ENCODE measurements around the gene URB2.

Gene URB2

DNA sequence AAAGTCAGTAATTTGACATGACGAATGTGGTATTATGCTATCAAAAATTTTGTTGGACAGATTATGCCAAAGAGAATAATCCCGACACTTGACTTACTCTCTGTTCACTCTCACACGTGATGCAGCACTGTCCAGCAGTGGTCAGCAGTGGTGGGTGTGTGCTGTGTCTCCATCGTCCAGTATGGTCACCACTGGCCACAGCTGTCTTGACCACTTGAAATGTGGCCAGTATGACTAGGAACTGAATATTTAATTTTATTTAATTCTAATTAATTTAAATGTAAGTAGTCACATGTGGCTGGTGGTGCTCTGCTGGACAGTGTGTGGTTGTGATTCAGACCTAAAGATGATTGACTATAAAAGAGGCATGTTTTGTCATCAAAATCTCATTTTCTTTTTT is 24.0 kb downstream of the URB2 start:
- no peak for DNase-seq

GRCh38 chr1:229651546-229651945 is 25.5 kb downstream of the URB2 start:
- DNase-seq: no peak

GRCh38 chr1:229653420-229653819 is 27.4 kb downstream of the URB2 start:
- no peak for DNase-seq

DNA sequence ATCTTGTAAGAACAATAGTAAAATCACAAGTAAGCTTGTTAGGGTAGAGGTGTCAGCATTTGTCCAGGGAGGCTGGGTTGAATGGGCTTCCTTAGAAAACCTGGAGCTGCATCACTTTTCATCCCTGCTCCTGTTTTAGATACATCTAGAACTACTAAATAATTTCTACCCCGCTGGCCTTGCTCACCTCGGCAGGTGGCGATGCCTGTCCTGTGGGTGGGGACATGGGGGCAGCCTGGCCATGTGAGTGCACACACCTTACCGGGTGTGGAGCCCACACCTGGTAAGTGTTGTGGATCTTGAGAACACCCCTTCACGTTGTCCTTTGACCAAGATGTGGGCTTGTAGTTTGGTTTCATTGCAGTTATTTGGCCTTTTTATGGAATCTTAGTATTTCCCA is 29.7 kb downstream of the URB2 start:
- DNase-seq: no peak

DNA sequence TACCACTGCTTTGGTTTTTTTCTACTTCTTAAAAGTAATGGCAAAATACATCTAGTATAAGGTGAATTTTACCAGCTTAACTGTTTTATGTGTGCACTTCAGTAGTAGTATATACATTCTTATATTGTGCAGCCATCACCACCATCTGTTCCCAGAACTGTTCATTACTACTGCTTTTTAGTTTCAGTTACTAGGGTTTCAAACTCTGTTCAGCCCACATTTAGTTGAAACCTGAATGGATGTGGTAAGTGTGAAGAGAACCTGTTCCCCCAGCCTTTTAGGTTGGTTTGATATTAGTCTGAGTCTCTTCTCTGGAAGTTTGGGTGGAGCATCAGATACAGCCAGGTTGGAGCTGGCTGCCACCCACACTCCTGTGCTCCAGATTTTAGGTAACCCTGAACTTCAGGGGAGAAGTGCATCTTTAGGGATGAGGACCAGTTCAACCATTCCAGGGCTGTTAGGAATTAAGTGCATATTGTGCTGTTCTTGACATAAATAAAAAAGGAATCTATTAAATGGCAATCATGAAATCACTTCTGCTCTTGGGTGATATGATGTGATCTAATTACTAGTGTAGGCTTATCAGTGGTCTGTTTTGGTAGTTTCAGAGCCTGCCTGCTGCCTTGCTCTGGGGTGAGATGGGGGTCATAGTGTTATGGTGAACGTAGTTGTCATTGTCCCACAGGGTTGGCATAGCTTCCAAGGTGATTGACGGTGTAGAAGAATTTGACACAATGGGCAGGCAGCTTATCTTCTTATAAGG is 32.1 kb downstream of the URB2 start:
- DNase-seq: no peak

GRCh38 chr1:229661022-229661877 is 35.2 kb downstream of the URB2 start:
- DNase-seq: no peak

GRCh38 chr1:229661897-229662296 is 35.9 kb downstream of the URB2 start:
- no peak for DNase-seq

GRCh38 chr1:229664133-229664689 is 38.2 kb downstream of the URB2 start:
- peak; percentile 73 for DNase-seq

GRCh38 chr1:229665912-229666558 is 40.0 kb downstream of the URB2 start:
- no peak for DNase-seq

GRCh38 chr1:229666585-229666984 is 40.5 kb downstream of the URB2 start:
- DNase-seq: no peak

DNA sequence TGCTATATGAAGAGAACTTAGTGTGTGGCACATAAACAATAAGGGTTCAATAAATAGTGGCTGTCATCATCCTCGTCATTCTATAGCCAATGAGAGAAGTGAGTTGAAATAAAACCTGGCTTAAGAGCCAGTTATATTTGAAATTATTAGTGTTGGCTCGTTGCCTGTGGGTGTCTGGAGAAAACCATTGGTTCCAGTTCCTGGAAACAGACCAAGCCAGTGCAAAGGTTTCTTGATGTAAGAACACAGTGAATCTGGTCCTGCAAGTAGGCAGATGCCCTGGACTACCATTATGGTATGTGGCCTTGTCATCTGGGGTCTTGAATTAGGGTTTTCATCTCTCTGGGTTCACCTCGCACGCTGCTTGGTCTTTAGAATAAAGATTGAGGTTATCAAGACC is 43.3 kb downstream of the URB2 start:
- no peak for DNase-seq

- no peak for DNase-seq
Measured at GRCh38 chr1:229671310-229671709, 45.3 kb downstream of the URB2 start.

DNA sequence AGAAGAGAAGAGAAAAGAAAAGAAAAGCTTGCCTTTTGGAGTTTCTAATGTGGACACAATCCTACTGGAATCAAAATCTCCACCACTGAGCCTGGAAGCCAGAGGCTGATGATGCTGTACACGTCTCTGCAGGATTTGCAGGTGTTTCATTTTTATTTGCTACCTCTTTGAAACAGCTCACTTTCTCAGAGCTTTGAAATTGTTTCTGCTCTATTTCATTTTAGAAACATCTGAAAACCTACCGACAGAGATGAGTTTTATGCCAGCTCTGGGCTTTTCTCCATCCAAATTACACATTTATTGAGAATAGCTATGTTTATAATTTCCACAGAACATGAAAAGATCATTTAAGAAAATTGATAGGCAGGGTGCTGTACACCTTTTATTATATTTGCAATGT is 46.2 kb downstream of the URB2 start:
- no peak for DNase-seq

DNA sequence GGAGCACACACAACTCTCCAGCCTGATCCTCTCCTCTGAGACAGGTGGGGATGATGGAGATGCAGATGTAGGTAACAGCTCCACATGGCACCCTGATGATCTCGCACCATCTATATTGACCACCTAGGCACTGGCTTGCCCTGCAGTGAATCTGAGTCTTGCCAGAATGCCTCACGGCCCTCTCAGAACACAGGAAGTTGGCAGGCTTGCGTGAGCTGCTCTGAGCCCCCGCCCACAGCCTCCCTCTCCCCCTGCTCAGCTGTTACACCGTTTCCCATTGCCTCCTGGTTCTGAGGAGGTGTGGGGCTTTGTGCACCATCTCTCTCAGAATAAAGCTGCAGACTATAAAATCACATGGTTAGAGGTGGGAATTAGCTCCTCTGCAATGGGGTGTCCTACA is 48.0 kb downstream of the URB2 start:
- DNase-seq: no peak

DNA sequence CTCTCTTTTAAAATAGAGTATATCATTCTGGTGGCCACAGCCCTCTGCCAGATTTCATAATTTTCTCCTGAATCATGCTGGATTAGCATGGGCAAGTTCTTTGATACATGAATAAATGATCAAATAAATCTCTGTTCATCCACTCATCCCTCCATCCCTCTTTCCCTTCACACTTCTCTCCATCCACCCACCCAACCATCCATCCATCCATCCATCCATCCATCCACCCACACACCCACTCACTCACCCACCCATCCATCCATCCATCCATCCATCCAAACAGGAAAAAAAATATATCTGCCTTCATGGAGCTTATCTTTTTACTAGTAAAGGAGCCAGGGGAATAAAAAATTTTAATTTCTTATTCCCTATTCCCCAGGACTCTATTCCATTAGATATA is 49.3 kb downstream of the URB2 start:
- no peak for DNase-seq

DNA sequence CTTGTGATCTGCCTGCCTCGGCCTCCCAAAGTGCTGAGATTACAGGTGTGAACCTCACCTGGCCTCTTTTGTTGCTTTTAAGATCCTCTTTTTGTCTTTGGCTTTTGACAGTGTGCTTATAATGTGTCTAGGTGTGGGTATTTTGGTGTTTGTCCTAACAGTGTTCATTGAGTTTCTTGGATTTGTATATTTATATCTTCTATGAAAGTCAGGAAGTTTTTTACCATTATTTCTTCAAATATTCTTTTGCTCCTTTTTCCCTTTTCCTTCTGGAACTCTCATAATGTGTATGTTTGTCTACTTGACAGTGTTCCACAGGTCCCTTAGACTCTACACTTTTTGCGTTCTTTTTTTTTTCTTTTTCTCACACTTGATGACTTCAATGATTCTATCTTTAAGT is 59.1 kb downstream of the URB2 start:
- DNase-seq: no peak

- no peak for DNase-seq
Measured at GRCh38 chr1:229689273-229689672, 63.2 kb downstream of the URB2 start.

- DNase-seq: no peak
Measured at GRCh38 chr1:229689904-229690303, 63.9 kb downstream of the URB2 start.

- no peak for DNase-seq
Measured at GRCh38 chr1:229690662-229691061, 64.6 kb downstream of the URB2 start.

DNA sequence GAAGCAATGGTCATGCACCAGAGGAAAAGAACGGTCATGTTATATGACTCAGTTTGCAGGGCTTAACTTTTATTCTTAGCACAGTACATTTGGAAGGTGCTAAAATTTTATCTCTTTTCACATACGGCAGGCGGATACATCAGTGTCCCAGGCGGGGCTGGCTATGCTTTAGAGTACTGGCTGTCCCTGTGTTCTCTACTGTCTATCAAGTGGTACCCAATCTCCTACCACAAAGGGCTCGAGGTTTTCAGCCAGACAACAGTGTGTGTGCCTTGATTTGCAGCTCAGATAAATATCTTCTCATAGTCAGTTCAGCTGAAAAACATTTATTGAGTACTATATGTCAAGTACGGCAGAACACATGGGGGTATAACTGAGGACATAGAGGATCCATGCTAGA is 65.3 kb downstream of the URB2 start:
- no peak for DNase-seq

DNA sequence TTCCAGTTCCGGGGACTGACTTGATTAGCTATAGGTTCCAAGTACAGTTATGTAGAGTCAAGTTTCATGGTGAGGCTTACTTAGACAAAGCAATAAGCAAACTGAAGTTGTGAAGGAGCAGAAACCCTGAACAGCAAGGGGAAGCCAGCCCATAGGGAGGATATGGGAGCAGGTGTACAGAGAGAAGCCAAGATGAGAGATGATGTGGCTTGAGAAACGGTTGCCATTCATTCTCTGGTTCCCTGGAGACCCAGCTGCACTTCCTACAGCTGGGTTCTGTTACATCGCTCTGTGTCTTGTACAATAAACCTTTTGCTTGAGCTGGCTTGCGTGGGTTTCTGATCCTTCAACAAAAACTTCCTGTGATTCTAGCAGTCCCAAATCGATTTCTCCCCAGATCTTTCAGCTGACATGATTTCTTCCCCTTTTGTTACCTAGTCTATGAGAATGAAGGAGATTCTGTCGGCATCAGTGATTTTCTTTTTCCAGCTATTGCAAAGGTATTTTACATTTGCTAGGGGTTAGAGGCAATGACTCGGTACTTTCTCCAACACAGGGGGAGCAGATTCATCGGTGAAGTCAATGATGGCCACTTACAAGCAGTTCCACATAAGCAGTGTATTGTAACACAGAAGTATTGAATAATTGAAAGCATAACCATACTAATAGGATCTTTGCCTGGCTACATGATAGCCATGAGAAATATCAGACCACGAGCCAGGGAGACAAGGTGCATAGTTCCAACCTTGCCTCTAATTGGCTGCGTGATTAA is 67.3 kb downstream of the URB2 start:
- DNase-seq: no peak

DNA sequence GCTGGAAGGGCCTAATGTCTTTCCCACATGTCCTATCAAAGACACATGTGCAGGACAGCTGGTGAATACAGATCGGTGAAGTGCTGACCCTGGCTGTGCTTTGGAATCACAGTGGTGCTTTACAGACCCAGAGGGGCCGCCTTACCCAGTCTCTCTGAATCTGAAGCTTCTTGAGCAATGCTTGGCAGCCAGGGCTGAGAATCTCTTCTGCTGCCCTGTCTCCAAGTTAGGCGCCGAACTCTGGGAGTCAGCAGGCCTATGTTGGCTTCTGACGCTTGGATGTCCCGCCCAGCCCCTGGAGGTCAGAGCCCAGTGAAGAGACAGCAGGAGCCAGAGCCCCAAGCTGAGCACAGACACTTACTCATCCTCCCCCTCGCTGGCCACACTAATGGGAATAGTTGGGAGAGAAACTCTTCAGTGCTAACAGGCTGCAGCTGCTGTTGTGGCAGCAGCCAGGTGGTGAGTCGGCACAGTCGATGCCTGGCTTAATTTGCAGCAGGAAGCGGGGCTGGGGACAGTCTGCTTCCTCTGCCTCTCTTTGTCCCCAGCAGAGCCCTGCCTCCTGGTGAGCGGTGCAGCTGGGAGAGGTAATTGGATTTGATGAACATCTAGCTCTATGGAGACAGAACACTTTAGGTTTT is 68.1 kb downstream of the URB2 start:
- peak; percentile 14 for DNase-seq

Data from T1000 (cell line).